Ovary (tissue), 9 donors: Measurements from ENCODE around the gene ERCC6L2. TPM values are rescaled to one million over a fixed set of nuclear protein-coding genes. Genes with fewer than 3 reads are reported as not detected.
A peak's percentile ranks its signal among the peaks of the same experiment; 100 is the strongest.

ENCODE experiments used
- DNase-seq, 5 donors: peaks; one replicate each; pipeline ENCODE4 v3.0.0-alpha.2; 2019 to 2020
- H3K27ac ChIP-seq, 2 donors: fragments of 200-600 bp; one replicate each; pipeline versions ENCODE4 v1.5.1 to v1.8.0; 2019 to 2022
- H3K27me3 ChIP-seq: fragments of 200-600 bp; one replicate; pipeline ENCODE4 v1.8.0; 2022
- H3K36me3 ChIP-seq: fragments of 200-600 bp; sonication (generic); one replicate; pipeline ENCODE4 v1.5.1; 2019
- H3K4me1 ChIP-seq: one replicate; pipeline ENCODE4 v1.8.1; 2013; ENCODE audit warnings: mild to moderate bottlenecking, moderate library complexity; ENCODE audit not compliant: insufficient read depth
- H3K4me3 ChIP-seq: fragments of 200-600 bp; sonication (generic); one replicate; pipeline ENCODE4 v1.5.1; 2017
- H3K9me3 ChIP-seq, 2 donors: fragments of 200-600 bp in 1 of 2; sonication (generic) in 1 of 2; one replicate each; pipeline versions ENCODE4 v1.5.1 to v1.8.1; 2013 to 2019; ENCODE audit warnings: mild to moderate bottlenecking in 1 of 2, moderate library complexity in 1 of 2
- CTCF ChIP-seq, 3 donors: fragments of 450-650 bp in 2 of 3; fragments of 200-600 bp in 1 of 3; IDR thresholded peaks; one replicate each; pipeline versions ENCODE4 v1.5.1 to v1.8.0; 2016 to 2022; ENCODE audit warnings: antibody characterized with exemption in 3 of 3, mild to moderate bottlenecking in 1 of 3
- EP300 ChIP-seq: sonication (generic); formaldehyde crosslinking; IDR thresholded peaks from one replicate; pipeline ENCODE4 v1.6.1; 2017; ENCODE audit warnings: antibody characterized with exemption
- POLR2A ChIP-seq: fragments of 450-650 bp; IDR thresholded peaks from one replicate; pipeline ENCODE4 v1.6.1; 2017; ENCODE audit warnings: antibody characterized with exemption, mild to moderate bottlenecking, moderate library complexity
- WGBS, 3 donors: extraction: QIAGEN DNeasy Blood & Tissue Kit in 1 of 3; methylation state at CpG; one replicate each; pipeline versions ENCODE4 v1.1.5 to v1.1.7; 2013 to 2017; 5-methylcytosine and 5-hydroxymethylcytosine counted together
- intact Hi-C, 4 donors: fragments of 100-400 bp; cut with DNase I; formaldehyde crosslinking; loops; one replicate each; pipeline versions ENCODE4 v1.11.0 to v1.15.1; 2022 to 2023
- polyA plus RNA-seq, 2 donors: library from polyadenylated mRNA; stranded (reverse); fragments of 200-250 nt in 1 of 2; fragments of 350-450 nt in 1 of 2; fragmentation: Illumina TruSeq in 1 of 2; extraction: RNeasy Lipid Tissue Mini Kit (QIAGEN cat#74804) in 1 of 2; gene quantifications; one replicate each; pipeline ENCODE4 v1.2.3, GENCODE V29; 2013 to 2014
- total RNA-seq, 7 donors: library from RNA; depleted of rRNA in 2 of 7; stranded (reverse); fragments of >200 nt in 2 of 7; fragmentation: NEBNext Ultra II Directional in 3 of 7; extraction: Animal tissue kit (Norgen Biotek cat#: 25700) in 3 of 7; gene quantifications; one replicate each; pipeline versions ENCODE4 v1.1.0 to v1.2.4, GENCODE V29; 2016 to 2023
- donor health status: DM: no; HTN: no; CAD: no; lungs with moderate emphysema.
- donor health status: DM: no; HTN: no; CAD: no.
- donor health status: Bipolar disorder and iron deficiency.
- donor health status: DM: yes; HTN: yes; CAD: no.
- donor health status: DM: no; HTN: no; CAD: no.
- donor health status: DM: yes; HTN: yes; CAD: no.

ERCC6L2 gene
- total and polyA plus RNA-seq, 9 donors = 16.7 to 78.3 (median 57.2) TPM

- Histone ChIP-seq H3K27me3 (no peaks in the 10 kb centered on the region), H3K4me1 (no peaks in the 10 kb centered on the region), H3K36me3 (no peaks in the 10 kb centered on the region), H3K4me3 (no peak overlapping the region), H3K27ac (no peak overlapping the region), H3K9me3 (no peaks in the 10 kb centered on the region)
- WGBS, 3 donors = 93 to 97% (median 97%) methylated on average over 1 of the region's 1 CpG
- TF ChIP-seq EP300 = no peak
- no peak for TF ChIP-seq CTCF (IDR thresholded peaks at IDR 0.05)
- TF ChIP-seq POLR2A = no peak
- intact Hi-C loops = no loop called here
- DNase-seq = no peak
Observed at GRCh38 chr9:95939472-95939871, 64.0 kb downstream of the ERCC6L2 start.

- no peaks in the 10 kb centered on the region for H3K4me1 ChIP-seq
- no peaks in the 10 kb centered on the region for H3K36me3 ChIP-seq
- H3K27ac ChIP-seq = no peak overlapping the region
- no peaks in the 10 kb centered on the region for H3K9me3 ChIP-seq
- H3K27me3 ChIP-seq = no peaks in the 10 kb centered on the region
- H3K4me3 ChIP-seq = no peak overlapping the region
- TF ChIP-seq CTCF (IDR thresholded peaks at IDR 0.05) = no peak
- TF ChIP-seq EP300 = no peak
- WGBS, 3 donors = 66 to 98% (median 86%) methylated on average over 2 of the region's 2 CpGs
- no peak for DNase-seq
- intact Hi-C loops = no loop called here
Observed at GRCh38 chr9:95940265-95940664, 64.8 kb downstream of the ERCC6L2 start.

GRCh38 chr9:95942016-95942415 is 66.5 kb downstream of the ERCC6L2 start:
- Histone ChIP-seq H3K27ac (no peak overlapping the region), H3K36me3 (no peaks in the 10 kb centered on the region), H3K27me3 (no peaks in the 10 kb centered on the region), H3K4me3 (no peak overlapping the region), H3K9me3 (peaks cover 0 to 3% of the 10 kb centered on the region in 2 donors), H3K4me1 (no peaks in the 10 kb centered on the region)
- no peak for TF ChIP-seq CTCF (IDR thresholded peaks at IDR 0.05)
- TF ChIP-seq POLR2A = no peak
- no peak for TF ChIP-seq EP300
- 97 to 98% (median 97%) methylated on average over 4 of the region's 4 CpGs for WGBS, 3 donors
- intact Hi-C loops = no loop called here
- DNase-seq = no peak

GRCh38 chr9:95947118-95947517 is 71.6 kb downstream of the ERCC6L2 start:
- TF ChIP-seq CTCF (IDR thresholded peaks at IDR 0.05) = no peak
- TF ChIP-seq EP300 = no peak
- TF ChIP-seq POLR2A = no peak
- no peak for DNase-seq
- H3K36me3 ChIP-seq = no peaks in the 10 kb centered on the region
- no peak overlapping the region for H3K27ac ChIP-seq
- H3K4me1 ChIP-seq = no peaks in the 10 kb centered on the region
- intact Hi-C loops = no loop called here
- 83 to 97% (median 92%) methylated on average over 1 of the region's 1 CpG for WGBS, 3 donors
- no peak overlapping the region for H3K4me3 ChIP-seq
- H3K27me3 ChIP-seq = no peaks in the 10 kb centered on the region
- H3K9me3 ChIP-seq = peaks cover 0 to 6% of the 10 kb centered on the region in 2 donors

GRCh38 chr9:95952471-95952870 is 77.0 kb downstream of the ERCC6L2 start:
- intact Hi-C loops = no loop called here
- WGBS, 3 donors = 25 to 57% (median 39%) methylated on average over 6 of the region's 6 CpGs

More at GRCh38 chr9:95952471-95952870, 77.0 kb downstream of the ERCC6L2 start:
- Histone ChIP-seq H3K9me3 (no peaks in the 10 kb centered on the region), H3K4me1 (no peaks in the 10 kb centered on the region), H3K4me3 (no peak overlapping the region), H3K27me3 (no peaks in the 10 kb centered on the region), H3K27ac (no peak overlapping the region), H3K36me3 (no peaks in the 10 kb centered on the region)
- TF ChIP-seq EP300 (no peak), CTCF (IDR thresholded peaks at IDR 0.05) (no peak)
- DNase-seq = peak; percentile 14 to 53 (median 30)
